NCI-H146 (cell line): Measurements from ENCODE around the gene PLLP.

Experiments used
- DNase-seq: peaks from one replicate; lab custom pipeline; 2025; lab: John Stamatoyannopoulos, UW

The PLLP gene

GRCh38 chr16:57256601-57257395, 27.7 kb downstream of the PLLP start:
- no peak for DNase-seq

- DNase-seq = no peak
Measured at GRCh38 chr16:57255686-57256415, 28.6 kb downstream of the PLLP start.

GRCh38 chr16:57253466-57253865, 31.0 kb downstream of the PLLP start:
- DNase-seq = no peak

- no peak for DNase-seq
Measured at GRCh38 chr16:57252148-57252721, 32.2 kb downstream of the PLLP start.

- DNase-seq = no peak
Measured at GRCh38 chr16:57251352-57251751, 33.1 kb downstream of the PLLP start.

GRCh38 chr16:57245472-57246113, 38.9 kb downstream of the PLLP start:
- peak; percentile 62 for DNase-seq

- DNase-seq = peak; percentile 94
Measured at GRCh38 chr16:57244767-57245471, 39.6 kb downstream of the PLLP start, which contains the start of gene ARL2BP. Gene ARL2BP, plus strand, starts transcription at chr16:57245259. Its CDS starts 109 bp downstream, at chr16:57245368.

- DNase-seq = no peak
Measured at GRCh38 chr16:57244463-57244766, 40.1 kb downstream of the PLLP start.

GRCh38 chr16:57242650-57243049, 41.8 kb downstream of the PLLP start:
- no peak for DNase-seq

- DNase-seq = no peak
Measured at GRCh38 chr16:57240851-57241250, 43.6 kb downstream of the PLLP start.

- DNase-seq = no peak
Measured at GRCh38 chr16:57239107-57239506, 45.4 kb downstream of the PLLP start.

- DNase-seq = no peak
Measured at GRCh38 chr16:57238682-57239081, 45.8 kb downstream of the PLLP start.

GRCh38 chr16:57236022-57236350, 48.5 kb downstream of the PLLP start:
- DNase-seq = no peak

- no peak for DNase-seq
Measured at GRCh38 chr16:57235128-57236021, 49.1 kb downstream of the PLLP start.

- DNase-seq = no peak
Measured at GRCh38 chr16:57234707-57235092, 49.8 kb downstream of the PLLP start.

GRCh38 chr16:57233944-57234706, 50.3 kb downstream of the PLLP start:
- DNase-seq = no peak

GRCh38 chr16:57231821-57232350, 52.6 kb downstream of the PLLP start:
- DNase-seq = no peak

GRCh38 chr16:57229079-57229478, 55.4 kb downstream of the PLLP start:
- DNase-seq = no peak

GRCh38 chr16:57226701-57227621, 57.5 kb downstream of the PLLP start:
- DNase-seq = no peak
